ENCODE data around the gene PIAS2.

GRCh38 chr18:46910856-46911255, 6.5 kb downstream of the PIAS2 start:
- TF ChIP-seq CTCF (conservative IDR thresholded peaks at IDR 0.05; ENCODE audit: low read depth in 2 of 2) (no peak), POLR2AphosphoS5 (IDR thresholded peaks at IDR 0.05; ENCODE audit: low read depth) (no peak), EZH2 (IDR thresholded peaks at IDR 0.05; ENCODE audit: low read depth, unreplicated experiment) (no peak)
